Measurements from ENCODE around the gene PTPRM. TPM values are rescaled to one million over a fixed set of nuclear protein-coding genes. Genes with fewer than 3 reads are reported as not detected.

Gene PTPRM
- total and polyA plus RNA-seq, 5 donors from 2014 or later: 1.1 to 4.6 (median 3.6) TPM

- DNase-seq: no peak
- Mint-ChIP-seq H3K36me3 (no peaks in the 10 kb centered on the region), H3K9me3 (peaks cover 0 to 5% (median 2%) of the 10 kb centered on the region in 7 donors), H3K4me1 (no peaks in the 10 kb centered on the region), H3K4me3 (no peak overlapping the region), H3K27ac (no peak overlapping the region), H3K27me3 (no peaks in the 10 kb centered on the region)
- no peaks in the 10 kb centered on the region for H3K27me3 ChIP-seq (ENCODE audit: control insufficient read depth, insufficient read depth, low read length)
- no peak overlapping the region for H3K4me3 ChIP-seq (ENCODE audit: low read depth, low read length)
- H3K36me3 ChIP-seq (ENCODE audit: control insufficient read depth, insufficient read depth, low read length): no peaks in the 10 kb centered on the region
- no peak overlapping the region for H3K27ac ChIP-seq (ENCODE audit: insufficient read depth, low read length, poor library complexity, severe bottlenecking)
- ATAC-seq (ENCODE audit: low read depth in 2 of 2): no peak
- H3K4me1 ChIP-seq (ENCODE audit: control insufficient read depth, insufficient read depth, low read length, poor library complexity, severe bottlenecking): no peaks in the 10 kb centered on the region
- no peaks in the 10 kb centered on the region for H3K9me3 ChIP-seq (ENCODE audit: control insufficient read depth in 2 of 2, low read length in 2 of 2)
Observed at GRCh38 chr18:8003878-8004675, 437.0 kb downstream of the PTPRM start.

DNA sequence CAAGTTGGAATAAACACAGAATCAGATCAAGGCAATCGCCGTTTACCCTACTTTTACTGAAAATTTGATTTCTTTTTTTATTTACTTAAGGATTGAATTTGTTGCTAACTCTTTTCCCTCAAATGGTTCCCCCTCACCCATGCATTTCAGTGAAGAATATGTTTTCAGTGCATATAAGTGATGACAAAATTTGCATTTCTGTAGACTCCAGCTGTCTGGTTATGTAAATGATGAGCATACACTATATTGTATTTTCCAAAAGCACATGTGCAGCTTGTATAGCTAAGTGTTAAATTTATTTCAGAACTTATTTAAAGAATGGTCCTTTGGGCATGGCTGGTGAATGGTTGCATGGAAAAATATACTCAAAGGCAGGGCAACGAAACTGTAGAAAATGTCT, 437.7 kb downstream of the PTPRM start:
- no peaks in the 10 kb centered on the region for H3K36me3 Mint-ChIP-seq
- H3K27me3 Mint-ChIP-seq: no peaks in the 10 kb centered on the region
- DNase-seq: no peak
- peaks cover 0 to 5% (median 1%) of the 10 kb centered on the region in 7 donors for H3K9me3 Mint-ChIP-seq
- no peaks in the 10 kb centered on the region for H3K4me1 Mint-ChIP-seq
- Histone ChIP-seq H3K4me3 (ENCODE audit: low read depth, low read length) (no peak overlapping the region), H3K36me3 (ENCODE audit: control insufficient read depth, insufficient read depth, low read length) (no peaks in the 10 kb centered on the region), H3K27ac (ENCODE audit: insufficient read depth, low read length, poor library complexity, severe bottlenecking) (no peak overlapping the region), H3K27me3 (ENCODE audit: control insufficient read depth, insufficient read depth, low read length) (no peaks in the 10 kb centered on the region), H3K9me3 (ENCODE audit: control insufficient read depth in 2 of 2, low read length in 2 of 2) (no peaks in the 10 kb centered on the region), H3K4me1 (ENCODE audit: control insufficient read depth, insufficient read depth, low read length, poor library complexity, severe bottlenecking) (no peaks in the 10 kb centered on the region)
- ATAC-seq (ENCODE audit: low read depth in 2 of 2): no peak
- no peak overlapping the region for H3K4me3 Mint-ChIP-seq
- H3K27ac Mint-ChIP-seq: no peak overlapping the region

DNA sequence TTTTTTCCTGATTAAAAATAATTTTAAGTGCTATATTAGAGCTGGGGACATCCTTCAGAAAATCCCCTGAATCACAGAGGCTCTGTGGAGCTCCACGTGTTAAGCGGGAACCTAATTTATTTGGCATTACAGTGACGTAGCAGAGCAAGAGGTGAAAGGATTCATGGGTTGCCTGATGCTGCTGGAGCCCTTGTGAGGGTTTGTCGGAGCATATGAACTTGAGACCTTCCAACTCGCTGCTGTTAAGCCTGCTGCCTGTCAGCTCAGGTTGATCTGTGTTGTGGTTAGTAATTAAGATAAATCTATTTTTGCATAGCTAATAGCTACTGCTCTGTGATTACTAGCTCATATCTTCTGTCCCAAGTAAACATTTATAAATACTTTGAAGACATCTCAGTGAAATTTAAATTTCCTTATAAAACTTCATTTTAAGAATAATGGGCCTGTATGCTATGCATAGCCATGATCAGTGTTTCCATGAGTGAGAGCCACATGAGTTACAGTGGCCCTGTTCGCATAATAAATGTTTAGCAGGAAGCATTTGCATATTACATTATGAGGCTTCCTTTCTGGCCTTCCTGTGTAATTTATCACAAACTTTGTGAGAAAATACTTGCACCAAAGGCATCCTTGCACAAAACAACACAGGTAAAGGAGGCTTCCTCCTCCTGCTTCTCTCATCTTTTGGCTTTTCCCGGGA, 438.9 kb downstream of the PTPRM start:
- H3K9me3 ChIP-seq (ENCODE audit: control insufficient read depth in 2 of 2, low read length in 2 of 2): no peaks in the 10 kb centered on the region
- no peaks in the 10 kb centered on the region for H3K36me3 ChIP-seq (ENCODE audit: control insufficient read depth, insufficient read depth, low read length)
- Mint-ChIP-seq H3K27me3 (no peaks in the 10 kb centered on the region), H3K4me3 (no peak overlapping the region), H3K9me3 (peaks cover 0 to 5% (median 2%) of the 10 kb centered on the region in 7 donors), H3K36me3 (no peaks in the 10 kb centered on the region), H3K4me1 (no peaks in the 10 kb centered on the region), H3K27ac (no peak overlapping the region)
- H3K27me3 ChIP-seq (ENCODE audit: control insufficient read depth, insufficient read depth, low read length): no peaks in the 10 kb centered on the region
- no peaks in the 10 kb centered on the region for H3K4me1 ChIP-seq (ENCODE audit: control insufficient read depth, insufficient read depth, low read length, poor library complexity, severe bottlenecking)
- H3K4me3 ChIP-seq (ENCODE audit: low read depth, low read length): no peak overlapping the region
- no peak for DNase-seq
- H3K27ac ChIP-seq (ENCODE audit: insufficient read depth, low read length, poor library complexity, severe bottlenecking): no peak overlapping the region
- ATAC-seq (ENCODE audit: low read depth in 2 of 2): no peak

DNA sequence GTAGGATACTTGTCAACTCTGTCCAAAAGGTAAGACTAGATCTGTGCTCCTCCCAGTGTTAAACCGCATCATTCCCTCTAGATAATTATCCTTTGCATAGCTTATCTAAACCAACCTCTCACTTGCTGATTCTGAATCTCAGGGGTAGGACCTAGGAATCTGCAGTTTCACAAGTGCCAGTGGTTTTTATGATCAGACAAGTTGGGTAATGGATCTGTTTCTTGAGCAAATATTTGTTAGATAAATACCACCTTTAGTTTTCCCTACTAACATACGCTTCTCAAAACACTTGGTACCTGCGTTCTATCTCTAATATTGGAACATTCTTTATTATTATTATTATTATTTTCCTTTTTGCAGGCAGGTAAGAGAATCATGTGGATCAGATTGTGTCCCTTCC, 439.9 kb downstream of the PTPRM start:
- no peak for ATAC-seq (ENCODE audit: low read depth in 2 of 2)

DNA sequence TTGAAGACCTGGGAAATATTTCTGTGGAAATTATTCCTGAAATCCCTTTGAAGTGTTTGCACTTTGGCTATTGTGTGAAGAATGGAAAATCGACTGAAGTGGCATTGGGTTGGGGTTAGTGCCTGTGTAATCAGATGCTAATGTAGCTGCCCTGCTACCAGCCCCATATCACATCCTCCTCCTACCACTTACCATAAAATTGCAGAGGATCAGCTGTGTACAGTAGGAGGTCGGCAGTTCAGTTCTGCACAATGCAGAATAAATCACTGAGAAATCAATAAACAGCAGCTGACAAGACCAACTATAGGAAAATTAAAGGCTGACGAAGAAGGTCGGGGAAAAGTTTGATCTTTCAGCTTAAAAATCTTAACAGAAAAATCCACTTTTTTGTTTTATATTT, 440.9 kb downstream of the PTPRM start:
- Mint-ChIP-seq H3K27ac (no peak overlapping the region), H3K4me3 (no peak overlapping the region), H3K36me3 (no peaks in the 10 kb centered on the region), H3K27me3 (no peaks in the 10 kb centered on the region), H3K9me3 (peaks cover 0 to 5% (median 2%) of the 10 kb centered on the region in 7 donors), H3K4me1 (no peaks in the 10 kb centered on the region)
- Histone ChIP-seq H3K36me3 (ENCODE audit: control insufficient read depth, insufficient read depth, low read length) (no peaks in the 10 kb centered on the region), H3K9me3 (ENCODE audit: control insufficient read depth in 2 of 2, low read length in 2 of 2) (no peaks in the 10 kb centered on the region), H3K4me3 (ENCODE audit: low read depth, low read length) (no peak overlapping the region), H3K27me3 (ENCODE audit: control insufficient read depth, insufficient read depth, low read length) (no peaks in the 10 kb centered on the region), H3K27ac (ENCODE audit: insufficient read depth, low read length, poor library complexity, severe bottlenecking) (no peak overlapping the region), H3K4me1 (ENCODE audit: control insufficient read depth, insufficient read depth, low read length, poor library complexity, severe bottlenecking) (no peaks in the 10 kb centered on the region)
- ATAC-seq (ENCODE audit: low read depth in 2 of 2) (no peak), DNase-seq (no peak)

More for the DNA sequence above, 439.9 kb downstream of the PTPRM start:
- Mint-ChIP-seq H3K36me3 (no peaks in the 10 kb centered on the region), H3K4me1 (no peaks in the 10 kb centered on the region), H3K9me3 (peaks cover 0 to 3% (median 2%) of the 10 kb centered on the region in 7 donors), H3K27ac (no peak overlapping the region), H3K4me3 (no peak overlapping the region), H3K27me3 (no peaks in the 10 kb centered on the region)
- Histone ChIP-seq H3K27me3 (ENCODE audit: control insufficient read depth, insufficient read depth, low read length) (no peaks in the 10 kb centered on the region), H3K4me1 (ENCODE audit: control insufficient read depth, insufficient read depth, low read length, poor library complexity, severe bottlenecking) (no peaks in the 10 kb centered on the region), H3K9me3 (ENCODE audit: control insufficient read depth in 2 of 2, low read length in 2 of 2) (no peaks in the 10 kb centered on the region), H3K27ac (ENCODE audit: insufficient read depth, low read length, poor library complexity, severe bottlenecking) (no peak overlapping the region), H3K4me3 (ENCODE audit: low read depth, low read length) (no peak overlapping the region), H3K36me3 (ENCODE audit: control insufficient read depth, insufficient read depth, low read length) (no peaks in the 10 kb centered on the region)
- no peak for DNase-seq

DNA sequence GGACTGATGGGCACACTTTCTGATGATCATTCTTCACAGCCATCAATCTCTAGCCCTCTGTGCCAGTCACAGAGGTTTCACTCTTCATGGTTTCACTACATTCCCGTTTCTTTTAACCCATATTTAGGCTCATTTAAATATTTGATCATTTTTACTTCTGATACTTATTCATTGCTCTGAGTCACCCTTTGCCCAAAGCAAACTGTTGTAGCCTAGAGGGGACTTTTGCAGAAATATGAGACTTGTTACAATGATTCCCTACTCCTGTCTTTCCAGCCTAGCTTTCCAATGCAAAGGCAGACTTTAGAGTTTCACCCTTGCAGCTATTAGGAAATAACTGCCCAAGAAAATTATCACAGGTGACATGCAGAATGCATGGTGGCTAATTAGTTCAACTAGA, 444.2 kb downstream of the PTPRM start:
- no peaks in the 10 kb centered on the region for H3K36me3 ChIP-seq (ENCODE audit: control insufficient read depth, insufficient read depth, low read length)
- DNase-seq (no peak), ATAC-seq (ENCODE audit: low read depth in 2 of 2) (no peak)
- H3K4me1 Mint-ChIP-seq: no peaks in the 10 kb centered on the region
- no peak overlapping the region for H3K4me3 Mint-ChIP-seq
- H3K27ac Mint-ChIP-seq: no peak overlapping the region
- H3K36me3 Mint-ChIP-seq: no peaks in the 10 kb centered on the region
- no peaks in the 10 kb centered on the region for H3K27me3 ChIP-seq (ENCODE audit: control insufficient read depth, insufficient read depth, low read length)
- H3K4me3 ChIP-seq (ENCODE audit: low read depth, low read length): no peak overlapping the region
- no peaks in the 10 kb centered on the region for H3K27me3 Mint-ChIP-seq
- H3K4me1 ChIP-seq (ENCODE audit: control insufficient read depth, insufficient read depth, low read length, poor library complexity, severe bottlenecking): no peaks in the 10 kb centered on the region
- H3K9me3 Mint-ChIP-seq: peaks cover 0 to 5% (median 1%) of the 10 kb centered on the region in 7 donors
- no peaks in the 10 kb centered on the region for H3K9me3 ChIP-seq (ENCODE audit: control insufficient read depth in 2 of 2, low read length in 2 of 2)
- H3K27ac ChIP-seq (ENCODE audit: insufficient read depth, low read length, poor library complexity, severe bottlenecking): no peak overlapping the region

DNA sequence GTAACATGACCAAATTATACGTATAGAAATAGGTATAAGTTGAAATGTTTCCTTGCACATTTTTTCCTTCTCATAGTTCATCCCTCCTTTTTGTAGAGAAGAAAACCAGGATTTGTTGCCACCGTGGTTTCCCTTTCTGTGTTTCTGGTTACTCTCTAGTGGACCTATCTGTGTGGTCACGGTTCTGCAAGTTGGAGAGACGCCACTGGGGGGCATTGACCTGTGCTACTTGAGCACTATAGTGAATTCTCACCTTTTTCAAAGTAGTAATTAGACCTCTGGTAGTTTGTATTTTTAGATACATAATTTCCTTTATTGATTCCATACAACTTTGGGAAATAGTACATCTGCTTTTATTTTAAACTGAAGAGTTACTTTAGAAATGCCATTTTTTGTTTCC, 444.8 kb downstream of the PTPRM start:
- Mint-ChIP-seq H3K27ac (no peak overlapping the region), H3K9me3 (peaks cover 0 to 7% (median 1%) of the 10 kb centered on the region in 7 donors), H3K27me3 (no peaks in the 10 kb centered on the region), H3K36me3 (no peaks in the 10 kb centered on the region), H3K4me3 (no peak overlapping the region), H3K4me1 (no peaks in the 10 kb centered on the region)
- ATAC-seq (ENCODE audit: low read depth in 2 of 2): no peak
- DNase-seq: no peak
- H3K36me3 ChIP-seq (ENCODE audit: control insufficient read depth, insufficient read depth, low read length): no peaks in the 10 kb centered on the region
- no peaks in the 10 kb centered on the region for H3K9me3 ChIP-seq (ENCODE audit: control insufficient read depth in 2 of 2, low read length in 2 of 2)
- no peaks in the 10 kb centered on the region for H3K4me1 ChIP-seq (ENCODE audit: control insufficient read depth, insufficient read depth, low read length, poor library complexity, severe bottlenecking)
- H3K27me3 ChIP-seq (ENCODE audit: control insufficient read depth, insufficient read depth, low read length): no peaks in the 10 kb centered on the region
- H3K27ac ChIP-seq (ENCODE audit: insufficient read depth, low read length, poor library complexity, severe bottlenecking): no peak overlapping the region
- H3K4me3 ChIP-seq (ENCODE audit: low read depth, low read length): no peak overlapping the region
